OCI-LY3 (cell line): ENCODE measurements around the gene PEX6.

Experiments
- CTCF ChIP-seq: fragments of 200-600, 300-600 bp; sonication (generic); IDR thresholded peaks from 2 replicates; pipeline ENCODE4 v1.5.1; 2014; ENCODE audit warnings: antibody characterized with exemption, low read length, low read depth
- EZH2phosphoT487 ChIP-seq: fragments of 200-600 bp; shearing (Covaris generic); IDR thresholded peaks from 2 replicates; pipeline ENCODE4 v1.6.1; 2018; ENCODE audit warnings: antibody characterized with exemption, mixed run types, low read depth

- TF ChIP-seq CTCF = no peak
- TF ChIP-seq EZH2phosphoT487 = no peak
Observed at GRCh38 chr6:42984001-42984923, 5.3 kb upstream of the PEX6 start, which contains the start of gene PPP2R5D.
